Brain pericyte (primary cell): ENCODE measurements around the gene ZBTB43.

Source experiments
- DNase-seq: peaks from one replicate; pipeline ENCODE4 v3.0.0-alpha.2; 2012; ENCODE audit warnings: low read depth, low spot score

The ZBTB43 gene

GRCh38 chr9:126829035-126829434 lies 24.2 kb downstream of the ZBTB43 start:
- no peak for DNase-seq

DNA sequence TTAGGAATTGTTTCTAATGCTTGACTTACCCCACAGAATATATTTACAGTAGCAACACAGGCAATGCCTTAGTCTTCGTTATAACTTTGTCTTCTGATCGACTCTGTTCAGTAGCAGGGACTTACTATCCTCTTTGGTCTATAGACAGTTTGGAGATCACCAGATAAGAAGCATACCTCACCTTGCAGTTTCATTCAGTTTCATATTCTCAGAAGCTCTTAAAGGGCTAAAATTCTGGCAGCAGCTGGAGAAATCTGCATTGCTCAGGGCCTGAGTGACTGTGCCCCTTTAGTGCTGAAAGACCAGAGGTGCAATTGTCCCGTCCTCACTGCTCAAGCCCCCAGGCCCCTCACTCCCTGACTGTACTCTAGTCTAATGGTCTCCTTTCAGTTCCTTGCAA lies 26.0 kb downstream of the ZBTB43 start:
- no peak for DNase-seq

DNA sequence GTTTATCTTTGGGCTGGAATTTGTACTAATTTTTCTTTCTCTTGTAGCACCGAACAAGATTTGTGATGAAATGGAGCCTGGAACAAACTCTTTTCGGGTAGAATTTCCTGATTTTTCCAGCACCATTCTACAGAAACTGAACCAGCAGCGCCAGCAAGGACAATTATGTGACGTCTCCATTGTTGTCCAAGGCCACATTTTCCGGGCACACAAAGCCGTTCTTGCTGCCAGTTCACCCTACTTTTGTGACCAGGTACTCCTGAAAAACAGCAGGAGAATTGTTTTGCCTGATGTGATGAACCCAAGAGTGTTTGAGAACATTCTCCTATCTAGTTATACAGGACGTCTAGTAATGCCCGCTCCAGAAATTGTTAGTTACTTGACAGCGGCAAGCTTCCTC lies 27.6 kb downstream of the ZBTB43 start:
- no peak for DNase-seq

GRCh38 chr9:126833020-126833419 lies 28.2 kb downstream of the ZBTB43 start:
- DNase-seq: no peak

- no peak for DNase-seq
These were observed 29.0 kb downstream of the ZBTB43 start for GRCh38 chr9:126833710-126834345.

DNA sequence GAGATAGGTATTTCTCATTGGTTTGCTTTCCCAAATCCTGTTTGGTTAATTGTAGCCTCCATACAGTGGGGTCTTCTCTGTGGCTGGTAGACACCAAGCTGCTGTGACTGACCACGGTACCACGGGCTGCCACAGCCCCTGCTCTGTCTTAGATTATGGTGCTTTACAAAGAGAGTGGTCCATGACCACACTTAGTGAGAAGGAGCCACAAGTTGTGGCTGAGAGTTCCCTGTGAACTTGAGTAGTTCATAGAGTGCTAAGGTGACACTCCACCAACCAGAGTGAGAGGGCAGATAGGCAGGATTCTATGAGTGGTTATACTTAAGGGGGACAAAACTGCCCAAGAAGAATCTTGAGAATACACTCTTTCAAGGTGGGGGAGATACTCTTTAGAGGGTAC lies 29.8 kb downstream of the ZBTB43 start:
- no peak for DNase-seq

DNA sequence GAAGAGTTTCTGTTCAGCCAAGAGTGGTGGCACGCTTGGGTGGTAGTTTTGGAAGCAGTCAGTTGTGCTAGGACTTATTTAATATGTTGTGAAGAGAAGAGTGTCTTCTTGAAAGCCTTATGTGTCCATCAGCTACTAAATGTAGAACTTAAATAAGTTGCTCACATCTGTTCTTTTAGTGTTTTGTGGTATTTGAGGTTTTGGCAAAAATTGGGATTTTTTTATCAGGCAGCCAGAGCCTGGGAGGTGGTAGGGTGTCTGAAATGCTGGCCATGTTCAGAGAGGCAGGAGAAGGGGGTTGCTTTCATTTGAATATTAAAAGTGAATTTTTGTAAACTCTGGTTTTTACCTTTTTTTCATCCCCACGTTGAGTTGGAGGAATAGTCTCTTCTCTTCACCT lies 31.4 kb downstream of the ZBTB43 start:
- no peak for DNase-seq

DNA sequence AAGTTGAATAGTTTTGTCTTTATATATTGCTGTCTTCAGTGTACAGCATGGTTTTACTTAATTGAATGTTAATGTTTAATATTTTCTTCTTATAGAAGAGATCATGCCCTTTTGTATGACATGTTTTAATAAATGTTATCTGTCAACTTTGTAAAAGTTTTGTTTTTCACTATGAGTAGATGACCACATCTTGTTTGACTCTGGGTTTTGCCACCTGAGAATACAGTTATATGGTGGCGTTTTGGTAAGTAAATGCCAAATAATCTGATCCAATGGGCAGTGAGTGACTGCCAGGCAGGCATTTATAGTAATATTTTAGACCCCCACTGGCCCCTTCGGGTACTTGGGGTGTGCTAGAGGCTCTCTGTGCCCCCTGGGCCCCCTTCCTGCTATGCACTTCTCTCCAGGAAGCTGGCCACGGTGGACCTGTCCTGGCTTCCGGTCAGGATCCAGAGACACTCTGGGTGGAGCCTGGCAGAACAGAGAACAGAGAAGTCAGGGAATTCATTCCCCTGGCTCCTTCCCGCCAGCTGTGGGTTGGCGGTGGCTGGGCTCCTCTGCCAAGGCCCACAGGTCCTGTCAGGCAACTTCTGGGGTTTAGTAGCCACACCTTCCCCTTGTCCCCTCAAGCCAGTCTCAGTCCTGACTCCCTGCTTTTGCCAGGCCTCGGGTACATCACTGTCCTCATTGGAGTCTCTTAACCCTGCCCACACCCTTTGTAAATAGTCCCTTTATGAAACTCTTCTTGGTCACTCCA lies 33.4 kb downstream of the ZBTB43 start:
- no peak for DNase-seq

GRCh38 chr9:126838895-126839294 lies 34.1 kb downstream of the ZBTB43 start:
- DNase-seq: no peak

- DNase-seq: no peak
These were observed 34.5 kb downstream of the ZBTB43 start for GRCh38 chr9:126839301-126839700.

GRCh38 chr9:126842220-126842842 lies 37.5 kb downstream of the ZBTB43 start:
- DNase-seq: no peak

GRCh38 chr9:126842977-126843799 lies 38.3 kb downstream of the ZBTB43 start:
- no peak for DNase-seq

DNA sequence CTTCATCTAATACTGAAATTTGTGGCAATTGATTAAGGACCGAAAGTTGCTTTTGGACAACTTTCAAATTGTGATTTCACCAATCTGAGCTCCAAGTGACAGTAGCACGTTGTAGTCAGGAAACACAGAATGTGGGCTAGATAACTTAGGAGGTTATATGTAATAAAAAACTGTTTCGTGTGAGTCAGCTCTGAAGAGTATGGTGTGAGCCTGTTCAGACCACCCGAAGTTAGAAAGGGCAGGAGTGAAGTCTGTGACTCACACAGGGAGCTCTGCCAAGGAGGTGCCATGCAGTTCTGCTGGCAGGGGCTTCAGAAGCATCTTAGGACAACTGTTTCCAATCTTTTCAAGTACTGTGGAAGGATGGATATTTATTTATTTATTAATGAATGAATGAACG lies 39.2 kb downstream of the ZBTB43 start:
- peak; percentile 80 for DNase-seq

GRCh38 chr9:126847051-126847450 lies 42.2 kb downstream of the ZBTB43 start:
- no peak for DNase-seq

GRCh38 chr9:126849591-126850225 lies 44.9 kb downstream of the ZBTB43 start:
- no peak for DNase-seq

GRCh38 chr9:126851286-126851880 lies 46.5 kb downstream of the ZBTB43 start:
- DNase-seq: no peak

- DNase-seq: no peak
These were observed 47.3 kb downstream of the ZBTB43 start for GRCh38 chr9:126852086-126852688.

DNA sequence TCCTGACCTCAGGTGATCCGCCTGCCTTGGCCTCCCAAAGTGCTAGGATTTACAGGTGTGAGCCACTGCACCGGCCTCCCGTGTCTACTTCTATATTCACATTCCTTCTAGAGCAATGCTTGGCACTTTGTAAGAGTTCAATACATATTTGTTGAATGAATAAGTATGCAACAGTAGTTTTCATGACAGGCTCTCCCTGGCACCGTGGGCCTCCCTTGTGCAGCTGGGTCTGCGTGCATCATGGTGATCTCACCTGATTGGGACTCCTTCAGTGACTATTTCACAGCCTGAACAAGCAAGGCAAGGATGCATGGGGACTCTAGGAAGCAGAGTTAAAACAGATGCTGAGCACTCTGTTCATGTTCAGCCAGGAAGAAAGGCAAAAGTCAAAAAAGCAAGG lies 48.8 kb downstream of the ZBTB43 start:
- no peak for DNase-seq

- DNase-seq: no peak
These were observed 49.9 kb downstream of the ZBTB43 start for GRCh38 chr9:126854734-126855133.

DNA sequence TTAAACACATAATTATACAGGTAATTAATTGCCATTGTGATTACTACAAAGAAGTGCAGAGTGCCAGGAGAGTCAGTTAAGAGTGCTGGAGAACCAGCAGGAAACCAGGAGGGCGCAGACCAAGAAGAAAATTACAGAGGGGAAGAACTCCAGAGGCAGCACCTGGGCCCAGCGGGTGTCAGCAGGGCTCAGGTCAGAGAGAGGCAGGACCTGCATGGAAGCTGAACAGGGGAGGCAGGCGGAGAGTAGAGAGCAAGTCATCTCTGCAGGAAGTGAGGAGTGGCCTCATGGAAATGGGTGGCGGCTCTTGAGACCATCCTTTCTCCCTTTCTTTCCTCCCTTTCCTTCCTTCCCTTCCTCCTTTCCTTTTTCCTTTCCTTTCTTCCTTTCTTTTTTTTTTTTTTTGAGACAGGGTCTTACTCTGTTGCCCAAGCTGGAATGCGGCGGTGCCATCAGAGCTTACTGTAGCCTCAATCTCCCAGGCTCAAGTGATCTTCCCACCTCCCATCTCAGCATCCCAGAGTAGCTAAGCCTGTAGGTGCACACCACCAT lies 51.6 kb downstream of the ZBTB43 start:
- no peak for DNase-seq
